DOHH2 (cell line): ENCODE results near the gene CD247.
A peak's percentile ranks its signal among the peaks of the same experiment; 100 is the strongest.

Source experiments
- H3F3A ChIP-seq: fragments of 200-600 bp; sonication (generic), shearing (Covaris generic); 2 replicates; pipeline ENCODE4 v1.6.0; 2016; ENCODE audit warnings: antibody characterized with exemption, mild to moderate bottlenecking; ENCODE audit not compliant: control insufficient read depth, insufficient read depth
- H3K27ac ChIP-seq: fragments of 200-600 bp; sonication (generic); 2 replicates; pipeline ENCODE4 v1.5.1; 2014; ENCODE audit warnings: low read depth, mild to moderate bottlenecking, low read length, moderate library complexity
- H3K27me3 ChIP-seq: fragments of 200-600 bp; sonication (generic); 2 replicates; pipeline ENCODE4 v1.6.1; 2014; ENCODE audit warnings: mild to moderate bottlenecking, low read length, mixed read lengths; ENCODE audit not compliant: control insufficient read depth
- H3K36me3 ChIP-seq: fragments of 200-600 bp; sonication (generic); 2 replicates; pipeline ENCODE4 v1.6.1; 2014; ENCODE audit warnings: mild to moderate bottlenecking, low read length, moderate library complexity, mixed read lengths; ENCODE audit not compliant: control insufficient read depth
- H3K4me1 ChIP-seq: fragments of 200-600 bp; sonication (generic); 2 replicates; pipeline ENCODE4 v1.6.1; 2014; ENCODE audit warnings: mild to moderate bottlenecking, low read length, mixed read lengths; ENCODE audit not compliant: control insufficient read depth
- H3K4me2 ChIP-seq: fragments of 200-600 bp; sonication (generic); 2 replicates; pipeline ENCODE4 v1.6.0; 2014; ENCODE audit warnings: mild to moderate bottlenecking, low read length, moderate library complexity
- H3K4me3 ChIP-seq: fragments of 200-600 bp; sonication (generic); 2 replicates; pipeline ENCODE4 v1.5.1; 2014; ENCODE audit warnings: mild to moderate bottlenecking, low read length, mixed read lengths
- H3K79me2 ChIP-seq: fragments of 200-600 bp; sonication (generic); 2 replicates; pipeline ENCODE4 v1.6.1; 2014; ENCODE audit warnings: mild to moderate bottlenecking, low read length, mixed read lengths; ENCODE audit not compliant: control insufficient read depth
- H3K9me2 ChIP-seq: fragments of 200-600 bp; sonication (generic); replicated peaks from 2 replicates; pipeline ENCODE4 v1.6.1; 2014; ENCODE audit warnings: mild to moderate bottlenecking, low read length, mixed read lengths; ENCODE audit not compliant: control insufficient read depth
- H3K9me3 ChIP-seq: fragments of 200-600 bp; sonication (generic); 2 replicates; pipeline ENCODE4 v1.6.1; 2014; ENCODE audit warnings: antibody characterized with exemption, low read length, mixed read lengths; ENCODE audit not compliant: control insufficient read depth, insufficient read depth
- H4K20me1 ChIP-seq: fragments of 200-600 bp; sonication (generic); 2 replicates; pipeline ENCODE4 v1.6.0; 2014; ENCODE audit warnings: low read depth, mild to moderate bottlenecking, antibody characterized with exemption, low read length, moderate library complexity; ENCODE audit not compliant: control insufficient read depth, insufficient read depth
- CTCF ChIP-seq: fragments of 200-600 bp; sonication (generic); IDR thresholded peaks from one replicate; pipeline ENCODE4 v1.5.1; 2014; ENCODE audit warnings: antibody characterized with exemption, mild to moderate bottlenecking, low read depth, low read length; ENCODE audit not compliant: poor library complexity, severe bottlenecking
- EZH2phosphoT487 ChIP-seq: fragments of 200-600 bp; sonication (generic); IDR thresholded peaks from 2 replicates; pipeline ENCODE4 v1.6.1; 2017; ENCODE audit warnings: borderline replicate concordance, mild to moderate bottlenecking, antibody characterized with exemption, low read length, moderate library complexity, mixed read lengths

Gene CD247

GRCh38 chr1:167522246-167522645 is 3.9 kb upstream of the CD247 start:
- Histone ChIP-seq H3K9me2 (no peaks in the 10 kb centered on the region), H4K20me1 (no peaks in the 10 kb centered on the region), H3K27me3 (no peaks in the 10 kb centered on the region), H3K36me3 (no peaks in the 10 kb centered on the region), H3K4me3 (no peak overlapping the region), H3K79me2 (no peaks in the 10 kb centered on the region), H3K4me1 (no peaks in the 10 kb centered on the region), H3K9me3 (no peaks in the 10 kb centered on the region), H3K27ac (no peak overlapping the region), H3F3A (no peaks in the 10 kb centered on the region), H3K4me2 (no peak overlapping the region)
- TF ChIP-seq EZH2phosphoT487 = no peak
- TF ChIP-seq CTCF = no peak

DNA sequence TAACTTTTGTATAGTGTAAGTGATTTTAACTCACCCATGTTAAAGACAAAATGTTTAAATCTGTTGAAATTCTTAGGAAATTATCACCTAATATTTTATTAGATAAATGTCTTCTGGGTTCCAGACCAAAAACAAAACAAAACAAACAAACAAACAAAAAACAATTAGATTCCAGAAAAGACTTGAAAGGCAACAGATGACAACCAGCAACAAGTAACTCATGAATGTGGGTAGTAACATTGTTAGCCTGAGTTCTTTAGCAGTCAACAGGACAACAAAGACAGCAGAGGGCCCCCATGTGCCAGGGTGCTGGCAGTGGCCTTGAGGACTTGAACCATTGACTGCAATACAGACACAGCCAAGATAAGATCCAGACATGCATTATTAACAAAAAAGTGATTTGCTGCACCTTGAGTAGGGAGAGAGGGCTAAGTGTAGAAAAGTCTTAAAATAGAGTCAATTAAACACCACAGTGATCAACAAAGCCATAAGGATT is 2.4 kb upstream of the CD247 start:
- Histone ChIP-seq H3K36me3 (no peaks in the 10 kb centered on the region), H3K4me1 (no peaks in the 10 kb centered on the region), H3K9me2 (no peaks in the 10 kb centered on the region), H3K79me2 (no peaks in the 10 kb centered on the region), H3K4me3 (no peak overlapping the region), H4K20me1 (no peaks in the 10 kb centered on the region), H3K4me2 (no peak overlapping the region), H3K27ac (no peak overlapping the region), H3K9me3 (no peaks in the 10 kb centered on the region), H3K27me3 (no peaks in the 10 kb centered on the region), H3F3A (no peaks in the 10 kb centered on the region)
- TF ChIP-seq CTCF (peak; percentile 25), EZH2phosphoT487 (no peak)

DNA sequence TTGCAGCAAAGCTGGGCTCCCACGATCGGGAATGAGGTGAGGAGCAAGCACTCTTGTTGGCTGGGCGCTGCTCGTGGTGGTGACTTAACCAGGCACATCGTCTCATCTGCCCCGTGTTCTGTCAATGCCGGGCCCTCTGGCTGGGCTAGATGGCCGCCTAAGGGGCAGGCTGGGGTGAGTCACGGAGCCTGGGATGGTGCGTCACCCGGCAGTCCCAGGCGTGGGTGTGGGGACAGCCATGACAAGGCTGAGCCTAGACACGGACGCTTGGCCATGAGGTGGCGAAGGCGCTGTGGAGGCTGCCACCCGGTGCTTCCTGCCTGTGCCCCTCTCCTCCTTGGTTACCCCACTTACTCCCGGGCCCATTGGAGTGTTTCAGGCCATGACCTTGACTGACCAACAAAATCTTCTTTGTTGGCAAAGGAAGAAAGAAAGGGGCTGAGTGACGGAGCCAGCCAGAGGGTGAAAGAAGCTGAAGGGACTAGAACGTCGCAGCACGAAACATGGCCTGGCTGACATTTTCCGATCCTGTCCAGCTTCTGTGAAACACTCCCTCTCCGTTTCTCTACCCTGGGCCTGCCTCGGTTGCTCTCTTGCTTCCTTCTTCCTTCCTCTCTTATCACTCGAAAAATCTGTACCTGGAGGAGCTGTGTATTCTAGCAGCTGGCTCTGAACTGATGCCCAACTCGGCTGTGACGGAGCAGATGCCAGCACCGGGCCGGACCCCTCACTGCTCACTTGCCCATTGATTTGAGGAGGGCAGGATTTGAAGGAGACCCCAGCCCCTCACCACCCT is 596 bp downstream of the CD247 start:
- TF ChIP-seq EZH2phosphoT487 = no peak
- no peak for TF ChIP-seq CTCF
- Histone ChIP-seq H3K79me2 (no peaks in the 10 kb centered on the region), H3K27me3 (no peaks in the 10 kb centered on the region), H3K9me3 (no peaks in the 10 kb centered on the region), H3K4me2 (no peak overlapping the region), H3F3A (no peaks in the 10 kb centered on the region), H3K4me3 (no peak overlapping the region), H3K27ac (no peak overlapping the region), H3K9me2 (no peaks in the 10 kb centered on the region), H3K36me3 (no peaks in the 10 kb centered on the region), H3K4me1 (no peaks in the 10 kb centered on the region), H4K20me1 (no peaks in the 10 kb centered on the region)
